Stimulated activated naive B cell treated with anti-CD40 and anti-IgM and Interleukin-4, amounts not matched to agents 10 μg/mL and 1 μg/mL and 100 μg/mL, for 72 hours (primary cell): Measurements from ENCODE around the gene PFKP.

Source experiments
- ATAC-seq, 2 donors: fragments of 150-1000 bp; cut with Tn5 transposase; replicated peaks; 2 replicates each; pipeline ENCODE4 v1.10.0; 2021; ENCODE audit warnings: moderate library complexity in 1 of 2
- DNase-seq: peaks from one replicate; pipeline ENCODE4 v3.0.0; 2021
- H3K27ac Mint-ChIP-seq: one replicate; pipeline ENCODE4 v1.8.0; 2022; ENCODE audit warnings: mild to moderate bottlenecking, mixed read lengths
- H3K27me3 Mint-ChIP-seq, 2 donors: one replicate each; pipeline ENCODE4 v1.8.0; 2022; ENCODE audit warnings: mixed read lengths in 2 of 2
- H3K36me3 Mint-ChIP-seq, 2 donors: one replicate each; pipeline ENCODE4 v1.8.0; 2022; ENCODE audit warnings: mixed read lengths in 2 of 2, mild to moderate bottlenecking in 1 of 2
- H3K4me1 Mint-ChIP-seq, 2 donors: one replicate each; pipeline ENCODE4 v1.8.0; 2022; ENCODE audit warnings: mixed read lengths in 2 of 2, mild to moderate bottlenecking in 1 of 2
- H3K4me3 Mint-ChIP-seq, 2 donors: one replicate each; pipeline ENCODE4 v1.8.0; 2022; ENCODE audit warnings: mild to moderate bottlenecking in 2 of 2, mixed read lengths in 2 of 2, moderate library complexity in 1 of 2
- H3K9me3 Mint-ChIP-seq, 2 donors: one replicate each; pipeline ENCODE4 v1.8.0; 2022; ENCODE audit warnings: mixed read lengths in 2 of 2, mild to moderate bottlenecking in 1 of 2

Gene PFKP

GRCh38 chr10:3140280-3140679, 72.9 kb downstream of the PFKP start:
- Mint-ChIP-seq H3K9me3 (no peaks in the 10 kb centered on the region), H3K4me1 (peaks cover 0 to 2% of the 10 kb centered on the region in 2 donors), H3K27ac (peak overlapping the region; percentile 42), H3K36me3 (peaks cover 53 to 81% of the 10 kb centered on the region in 2 donors), H3K27me3 (no peaks in the 10 kb centered on the region), H3K4me3 (no peak overlapping the region)
- ATAC-seq: no peak
- DNase-seq: no peak

- Mint-ChIP-seq H3K27ac (no peak overlapping the region), H3K36me3 (peaks cover 52 to 79% of the 10 kb centered on the region in 2 donors), H3K4me1 (peaks cover 0 to 2% of the 10 kb centered on the region in 2 donors), H3K9me3 (no peaks in the 10 kb centered on the region), H3K4me3 (no peak overlapping the region), H3K27me3 (no peaks in the 10 kb centered on the region)
- DNase-seq (no peak), ATAC-seq (no peak)
Observed at GRCh38 chr10:3141351-3142005, 74.1 kb downstream of the PFKP start.

- Mint-ChIP-seq H3K27me3 (no peaks in the 10 kb centered on the region), H3K27ac (peak overlapping the region; percentile 25), H3K36me3 (peaks cover 52 to 75% of the 10 kb centered on the region in 2 donors), H3K4me1 (peaks cover 0 to 2% of the 10 kb centered on the region in 2 donors), H3K9me3 (no peaks in the 10 kb centered on the region), H3K4me3 (no peak overlapping the region)
- ATAC-seq: peak in 1 of 2 donors; percentile 16
- DNase-seq: no peak
Observed at GRCh38 chr10:3142146-3142875, 75.0 kb downstream of the PFKP start.

GRCh38 chr10:3143366-3143765, 76.0 kb downstream of the PFKP start:
- ATAC-seq: no peak
- peaks cover 53 to 79% of the 10 kb centered on the region in 2 donors for H3K36me3 Mint-ChIP-seq
- H3K9me3 Mint-ChIP-seq: no peaks in the 10 kb centered on the region
- H3K27me3 Mint-ChIP-seq: no peaks in the 10 kb centered on the region
- no peak overlapping the region for H3K4me3 Mint-ChIP-seq
- H3K4me1 Mint-ChIP-seq: peaks cover 0 to 2% of the 10 kb centered on the region in 2 donors
- H3K27ac Mint-ChIP-seq: no peak overlapping the region
- DNase-seq: no peak

- Mint-ChIP-seq H3K27me3 (no peaks in the 10 kb centered on the region), H3K4me1 (peaks cover 0 to 2% of the 10 kb centered on the region in 2 donors), H3K9me3 (no peaks in the 10 kb centered on the region), H3K36me3 (peaks cover 49 to 77% of the 10 kb centered on the region in 2 donors), H3K4me3 (no peak overlapping the region), H3K27ac (no peak overlapping the region)
- no peak for DNase-seq
- ATAC-seq: no peak
Observed at GRCh38 chr10:3143791-3144434, 76.6 kb downstream of the PFKP start.

- ATAC-seq (no peak), DNase-seq (no peak)
- Mint-ChIP-seq H3K9me3 (no peaks in the 10 kb centered on the region), H3K27me3 (no peaks in the 10 kb centered on the region), H3K27ac (no peak overlapping the region), H3K4me3 (no peak overlapping the region), H3K36me3 (peaks cover 54 to 73% of the 10 kb centered on the region in 2 donors), H3K4me1 (peaks cover 0 to 2% of the 10 kb centered on the region in 2 donors)
Observed at GRCh38 chr10:3145366-3145765, 78.0 kb downstream of the PFKP start.

- ATAC-seq (no peak), DNase-seq (no peak)
- Mint-ChIP-seq H3K27ac (no peak overlapping the region), H3K36me3 (peaks cover 50 to 75% of the 10 kb centered on the region in 2 donors), H3K9me3 (no peaks in the 10 kb centered on the region), H3K4me1 (peaks cover 0 to 2% of the 10 kb centered on the region in 2 donors), H3K4me3 (no peak overlapping the region), H3K27me3 (no peaks in the 10 kb centered on the region)
Observed at GRCh38 chr10:3146289-3146688, 78.9 kb downstream of the PFKP start.

GRCh38 chr10:3147117-3147820, 79.9 kb downstream of the PFKP start:
- DNase-seq: no peak
- Mint-ChIP-seq H3K9me3 (no peaks in the 10 kb centered on the region), H3K36me3 (peaks cover 45 to 75% of the 10 kb centered on the region in 2 donors), H3K4me3 (no peak overlapping the region), H3K27ac (no peak overlapping the region), H3K4me1 (peaks cover 0 to under 1% of the 10 kb centered on the region in 2 donors), H3K27me3 (no peaks in the 10 kb centered on the region)
- no peak for ATAC-seq

- Mint-ChIP-seq H3K4me3 (no peak overlapping the region), H3K4me1 (peaks cover 0 to 2% of the 10 kb centered on the region in 2 donors), H3K27ac (no peak overlapping the region), H3K36me3 (peaks cover 45 to 75% of the 10 kb centered on the region in 2 donors), H3K9me3 (no peaks in the 10 kb centered on the region), H3K27me3 (no peaks in the 10 kb centered on the region)
- DNase-seq (no peak), ATAC-seq (no peak)
Observed at GRCh38 chr10:3148041-3148440, 80.7 kb downstream of the PFKP start.

GRCh38 chr10:3148994-3149393, 81.6 kb downstream of the PFKP start:
- peaks cover 0 to 2% of the 10 kb centered on the region in 2 donors for H3K4me1 Mint-ChIP-seq
- peaks cover 47 to 75% of the 10 kb centered on the region in 2 donors for H3K36me3 Mint-ChIP-seq
- no peak overlapping the region for H3K4me3 Mint-ChIP-seq
- no peak for DNase-seq
- ATAC-seq: no peak
- H3K9me3 Mint-ChIP-seq: no peaks in the 10 kb centered on the region
- no peak overlapping the region for H3K27ac Mint-ChIP-seq
- no peaks in the 10 kb centered on the region for H3K27me3 Mint-ChIP-seq

- peaks cover 0 to 2% of the 10 kb centered on the region in 2 donors for H3K4me1 Mint-ChIP-seq
- H3K9me3 Mint-ChIP-seq: peaks cover 0 to 4% of the 10 kb centered on the region in 2 donors
- no peak for DNase-seq
- H3K4me3 Mint-ChIP-seq: no peak overlapping the region
- H3K36me3 Mint-ChIP-seq: peaks cover 51 to 74% of the 10 kb centered on the region in 2 donors
- ATAC-seq: no peak
- peak overlapping the region; percentile 11 for H3K27ac Mint-ChIP-seq
- H3K27me3 Mint-ChIP-seq: no peaks in the 10 kb centered on the region
Observed at GRCh38 chr10:3149918-3150317, 82.6 kb downstream of the PFKP start.

- Mint-ChIP-seq H3K4me3 (no peak overlapping the region), H3K36me3 (peaks cover 51 to 74% of the 10 kb centered on the region in 2 donors), H3K9me3 (peaks cover 0 to 5% of the 10 kb centered on the region in 2 donors), H3K27me3 (no peaks in the 10 kb centered on the region), H3K4me1 (peaks cover 0 to 2% of the 10 kb centered on the region in 2 donors), H3K27ac (peak overlapping the region; percentile 11)
- DNase-seq (no peak), ATAC-seq (no peak)
Observed at GRCh38 chr10:3150366-3150765, 83.0 kb downstream of the PFKP start.

GRCh38 chr10:3150961-3151360, 83.6 kb downstream of the PFKP start:
- H3K9me3 Mint-ChIP-seq: peaks cover 0 to 5% of the 10 kb centered on the region in 2 donors
- peaks cover 54 to 75% of the 10 kb centered on the region in 2 donors for H3K36me3 Mint-ChIP-seq
- H3K4me1 Mint-ChIP-seq: peaks cover 0 to 2% of the 10 kb centered on the region in 2 donors
- no peak for ATAC-seq
- H3K4me3 Mint-ChIP-seq: no peak overlapping the region
- no peaks in the 10 kb centered on the region for H3K27me3 Mint-ChIP-seq
- no peak overlapping the region for H3K27ac Mint-ChIP-seq
- no peak for DNase-seq
